ENCODE measurements around the gene CKLF. TPM values are rescaled to one million over a fixed set of nuclear protein-coding genes. Genes with fewer than 3 reads are reported as not detected.
"Not testable (repeated sequence)": the region's sequence is repeated elsewhere in the genome, so short reads cannot be mapped to it uniquely, and the experiment has no call there.

CKLF gene
- total RNA-seq, 1 experiment from 2014 or later, result 84.8 TPM

GRCh38 chr16:66596986-66597848, 44.8 kb downstream of the CKLF start:
- DNase-seq (ENCODE audit: low read depth), result no peak

- no peak for DNase-seq (ENCODE audit: low read depth)
These were observed 45.7 kb downstream of the CKLF start for GRCh38 chr16:66598111-66598510.

- no peak for DNase-seq (ENCODE audit: low read depth)
These were observed 47.4 kb downstream of the CKLF start for GRCh38 chr16:66599726-66600125.

GRCh38 chr16:66600477-66600876, 48.1 kb downstream of the CKLF start:
- DNase-seq (ENCODE audit: low read depth), result no peak

GRCh38 chr16:66601471-66601870, 49.1 kb downstream of the CKLF start:
- DNase-seq (ENCODE audit: low read depth), result no peak

GRCh38 chr16:66603537-66604375, 51.4 kb downstream of the CKLF start:
- DNase-seq (ENCODE audit: low read depth), result peak; percentile 61

- DNase-seq (ENCODE audit: low read depth), result peak; percentile 62
These were observed 52.2 kb downstream of the CKLF start, which contains the start of gene CMTM3 for GRCh38 chr16:66604376-66605176. CMTM3 (plus strand) TSS chr16:66604704; CDS start chr16:66604806, 102 bp downstream.

- peak; percentile 41 for DNase-seq (ENCODE audit: low read depth)
These were observed 53.0 kb downstream of the CKLF start for GRCh38 chr16:66605177-66605978.

- no peak for DNase-seq (ENCODE audit: low read depth)
These were observed 53.8 kb downstream of the CKLF start for GRCh38 chr16:66605979-66606751.

GRCh38 chr16:66608241-66609138, 56.1 kb downstream of the CKLF start:
- peak; percentile 77 for DNase-seq (ENCODE audit: low read depth)

GRCh38 chr16:66609139-66609510, 56.7 kb downstream of the CKLF start:
- no peak for DNase-seq (ENCODE audit: low read depth)

- DNase-seq (ENCODE audit: low read depth), result no peak
These were observed 57.9 kb downstream of the CKLF start for GRCh38 chr16:66610111-66610820.

- DNase-seq (ENCODE audit: low read depth), result not testable (repeated sequence)
These were observed 59.5 kb downstream of the CKLF start for GRCh38 chr16:66611911-66612310.

GRCh38 chr16:66612422-66612821, 60.0 kb downstream of the CKLF start:
- no peak for DNase-seq (ENCODE audit: low read depth)

GRCh38 chr16:66614161-66614802, 61.9 kb downstream of the CKLF start:
- DNase-seq (ENCODE audit: low read depth), result no peak
